ENCODE data around the gene SUSD4.
"Not testable (repeated sequence)": the region's sequence is repeated elsewhere in the genome, so short reads cannot be mapped to it uniquely, and the experiment has no call there.

GRCh38 chr1:223399393-223399792 lies 35.4 kb upstream of the SUSD4 start:
- TF ChIP-seq CTCF (conservative IDR thresholded peaks at IDR 0.05; ENCODE audit: low read length); EZH2phosphoT487 (IDR thresholded peaks at IDR 0.05; ENCODE audit: borderline replicate concordance): not testable (repeated sequence)
